Fibroblast of the aortic adventitia (primary cell): ENCODE measurements around the gene NEK9. TPM values are rescaled to one million over a fixed set of nuclear protein-coding genes. Genes with fewer than 3 reads are reported as not detected.
A peak's percentile ranks its signal among the peaks of the same experiment; 100 is the strongest.
"Not testable (repeated sequence)": the region's sequence is repeated elsewhere in the genome, so short reads cannot be mapped to it uniquely, and the experiment has no call there.

Experiments used
- DNase-seq: peaks from one replicate; pipeline ENCODE4 v3.0.0-alpha.2; 2010; ENCODE audit warnings: low read depth
- H3K4me3 ChIP-seq: 2 replicates; pipeline ENCODE4 v1.5.1; 2011; ENCODE audit warnings: low read depth, mild to moderate bottlenecking, control low read depth, low read length, moderate library complexity
- CTCF ChIP-seq: IDR thresholded peaks from 2 replicates; pipeline ENCODE4 v1.5.1; 2011; ENCODE audit warnings: mild to moderate bottlenecking, low read length, control low read depth, inconsistent platforms; ENCODE audit not compliant: insufficient read depth
- total RNA-seq: library from RNA; depleted of rRNA; stranded (reverse); fragments of >200 nt; gene quantifications from 2 replicates; pipeline ENCODE4 v1.2.3, GENCODE V29; 2012; ENCODE audit warnings: low replicate concordance

NEK9 gene
- total RNA-seq, 1 donor = 51.3 TPM

- DNase-seq = no peak
- no peak for TF ChIP-seq CTCF
- no peak overlapping the region for H3K4me3 ChIP-seq
These were observed 49.1 kb downstream of the NEK9 start for GRCh38 chr14:75077794-75078193.

GRCh38 chr14:75070383-75070782 is 56.5 kb downstream of the NEK9 start:
- DNase-seq = peak; percentile 76
- H3K4me3 ChIP-seq = no peak overlapping the region
- no peak for TF ChIP-seq CTCF

GRCh38 chr14:75069811-75070145 is 57.1 kb downstream of the NEK9 start:
- no peak for TF ChIP-seq CTCF
- DNase-seq = no peak
- peak overlapping the region; percentile 66 for H3K4me3 ChIP-seq

GRCh38 chr14:75069121-75069810 is 57.6 kb downstream of the NEK9 start, which contains the start of gene ZC2HC1C:
TSS of gene ZC2HC1C (plus strand) at chr14:75069641. CDS start at chr14:75070574, 933 bp downstream.
- peak within 1 kb of the TSS; percentile 66 for H3K4me3 ChIP-seq
- TF ChIP-seq CTCF = no peak
- DNase-seq = peak; percentile 91

- H3K4me3 ChIP-seq = peak overlapping the region; percentile 66
- no peak for TF ChIP-seq CTCF
- DNase-seq = peak; percentile 87
These were observed 58.3 kb downstream of the NEK9 start for GRCh38 chr14:75068294-75069120.

GRCh38 chr14:75067765-75068164 is 59.1 kb downstream of the NEK9 start:
- not testable (repeated sequence) for DNase-seq, H3K4me3 ChIP-seq

- TF ChIP-seq CTCF = no peak
- H3K4me3 ChIP-seq = no peak overlapping the region
These were observed 59.6 kb downstream of the NEK9 start for GRCh38 chr14:75067212-75067611.

More at GRCh38 chr14:75067212-75067611, 59.6 kb downstream of the NEK9 start:
- DNase-seq = no peak
